Subcutaneous abdominal adipose tissue (tissue), 5 donors: ENCODE measurements around the gene UPF3A.
"Not testable (repeated sequence)": the region's sequence is repeated elsewhere in the genome, so short reads cannot be mapped to it uniquely, and the experiment has no call there.

Experiments used
- H3K27ac ChIP-seq: one replicate; pipeline ENCODE4 v1.7.0; 2013; ENCODE audit warnings: low read depth, mild to moderate bottlenecking, inconsistent platforms, low read length, moderate library complexity
- H3K27me3 ChIP-seq, 5 donors: one replicate each; pipeline ENCODE4 v1.7.0; 2013; ENCODE audit warnings: low read length in 5 of 5, inconsistent platforms in 1 of 5; ENCODE audit not compliant: control insufficient read depth in 5 of 5, insufficient read depth in 4 of 5
- H3K36me3 ChIP-seq, 5 donors: one replicate each; pipeline ENCODE4 v1.7.0; 2013; ENCODE audit warnings: low read length in 5 of 5; ENCODE audit not compliant: control insufficient read depth in 5 of 5, insufficient read depth in 5 of 5
- H3K4me1 ChIP-seq, 5 donors: one replicate each; pipeline ENCODE4 v1.7.0; 2013; ENCODE audit warnings: low read length in 5 of 5, mild to moderate bottlenecking in 3 of 5, moderate library complexity in 1 of 5; ENCODE audit not compliant: control insufficient read depth in 5 of 5, insufficient read depth in 5 of 5
- H3K4me3 ChIP-seq, 5 donors: one replicate each; pipeline ENCODE4 v1.7.0; 2013; ENCODE audit warnings: low read length in 5 of 5, low read depth in 1 of 5
- H3K9ac ChIP-seq, 5 donors: one replicate each; pipeline ENCODE4 v1.7.0; 2013; ENCODE audit warnings: low read length in 5 of 5, mild to moderate bottlenecking in 4 of 5, moderate library complexity in 3 of 5
- H3K9me3 ChIP-seq, 5 donors: one replicate each; pipeline ENCODE4 v1.7.0; 2013; ENCODE audit warnings: low read length in 5 of 5; ENCODE audit not compliant: control insufficient read depth in 5 of 5
- donor health status: healthy.
- donor health status: healthy.
- donor health status: healthy.
- donor health status: healthy.
- donor health status: healthy.

The UPF3A gene

DNA sequence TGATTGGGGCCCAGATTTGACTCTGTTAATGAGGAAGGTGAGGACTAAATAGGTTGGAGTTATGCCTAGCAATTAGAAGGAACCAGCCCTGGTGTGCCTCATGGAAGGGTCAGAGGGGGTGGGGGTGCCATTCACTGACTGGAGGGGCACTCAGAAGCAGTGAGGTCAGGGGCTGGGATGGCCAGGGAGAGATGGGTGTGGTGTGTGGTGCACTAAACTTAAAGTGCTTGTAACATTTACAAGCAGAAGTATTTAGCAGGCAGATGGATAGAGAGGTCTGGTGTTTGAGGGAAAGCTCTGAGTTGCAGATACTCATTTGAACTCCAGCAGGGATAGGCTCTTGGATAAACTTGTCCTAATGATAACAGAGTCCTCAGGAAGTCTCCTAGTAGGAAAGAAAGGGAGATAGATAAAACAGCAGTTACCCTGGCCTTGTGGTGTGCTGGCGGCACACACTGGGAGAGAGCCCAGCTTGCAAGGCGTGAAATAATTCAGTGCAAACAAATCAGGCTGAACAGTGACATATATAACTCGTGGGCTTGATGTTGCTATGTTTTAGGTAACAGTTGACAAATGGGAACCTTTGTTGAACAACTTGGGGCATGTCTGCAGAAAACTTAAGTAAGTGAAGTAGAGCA, 20.0 kb upstream of the UPF3A start:
- Histone ChIP-seq H3K9ac (no peak overlapping the region), H3K27me3 (no peaks in the 10 kb centered on the region), H3K36me3 (peaks cover 50 to 92% (median 76%) of the 10 kb centered on the region in 5 donors), H3K4me3 (no peak overlapping the region), H3K4me1 (peaks cover 0 to 13% (median 10%) of the 10 kb centered on the region in 5 donors), H3K9me3 (no peaks in the 10 kb centered on the region), H3K27ac (no peak overlapping the region)

DNA sequence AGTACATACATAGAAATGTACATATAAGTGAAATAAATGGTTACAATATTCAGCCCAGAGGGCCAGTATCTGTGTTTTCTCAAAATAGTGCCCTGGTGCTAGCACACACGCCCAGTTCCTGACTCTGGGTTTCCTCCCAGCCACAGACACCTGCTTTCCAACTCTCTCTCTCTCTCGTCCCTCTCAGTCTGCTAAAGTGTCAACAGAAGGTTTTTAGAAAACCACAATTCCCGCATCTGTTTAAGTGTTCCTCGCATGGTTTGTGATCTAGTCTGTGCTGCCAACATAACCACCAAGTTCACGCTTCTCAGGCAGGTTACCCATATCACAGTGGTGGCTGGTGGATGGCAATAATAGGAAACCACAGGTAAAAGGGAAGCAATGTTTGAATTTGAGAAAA, 17.8 kb upstream of the UPF3A start:
- H3K36me3 ChIP-seq: peaks cover 43 to 92% (median 83%) of the 10 kb centered on the region in 5 donors
- no peaks in the 10 kb centered on the region for H3K27me3 ChIP-seq
- H3K9me3 ChIP-seq: no peaks in the 10 kb centered on the region
- no peak overlapping the region for H3K9ac ChIP-seq
- H3K4me3 ChIP-seq: no peak overlapping the region
- no peak overlapping the region for H3K27ac ChIP-seq
- H3K4me1 ChIP-seq: peaks cover 0 to 13% (median 10%) of the 10 kb centered on the region in 5 donors

- not testable (repeated sequence) for H3K27me3 ChIP-seq, H3K9me3 ChIP-seq, H3K4me3 ChIP-seq, H3K9ac ChIP-seq
- Histone ChIP-seq H3K4me1 (peaks cover 0 to 13% (median 10%) of the 10 kb centered on the region in 5 donors), H3K27ac (peak overlapping the region; percentile 81), H3K36me3 (peaks cover 40 to 94% (median 85%) of the 10 kb centered on the region in 5 donors)
Measured at GRCh38 chr13:114264313-114264712, 17.1 kb upstream of the UPF3A start.

DNA sequence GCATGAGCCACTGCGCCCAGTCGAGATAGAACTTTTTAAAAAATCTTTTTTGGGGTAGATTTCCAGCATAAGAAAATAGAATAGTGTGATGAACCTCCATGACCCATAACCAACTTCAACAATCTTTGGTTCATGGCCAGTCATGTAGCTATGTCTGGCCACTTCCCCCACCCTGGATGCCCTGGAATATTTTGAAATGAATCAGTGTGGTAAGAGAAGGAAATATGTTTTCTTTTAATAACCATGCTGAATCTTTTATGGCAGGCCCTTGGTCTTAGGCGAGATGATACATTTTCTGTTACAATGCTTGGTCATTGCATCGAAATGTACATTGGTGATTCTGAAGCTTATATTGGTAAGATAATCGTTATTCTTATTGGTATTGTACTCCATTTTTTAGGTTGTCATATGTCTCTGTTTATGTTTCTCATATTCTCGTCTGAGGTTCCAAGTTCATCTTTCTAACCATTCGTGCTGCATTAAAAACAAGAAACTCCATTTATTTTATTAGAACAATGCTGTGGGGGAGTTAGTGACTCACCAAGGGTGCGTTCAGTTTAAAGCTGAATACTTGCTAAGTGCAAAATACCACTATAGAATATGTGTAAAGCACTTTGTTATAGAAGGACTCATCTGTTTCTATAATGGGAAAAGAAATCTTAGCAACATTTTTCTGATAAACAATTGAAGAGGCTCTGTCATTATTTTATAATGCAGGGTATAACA, 16.4 kb upstream of the UPF3A start:
- no peak overlapping the region for H3K4me3 ChIP-seq
- H3K9ac ChIP-seq: no peak overlapping the region
- no peaks in the 10 kb centered on the region for H3K27me3 ChIP-seq
- peaks cover 33 to 94% (median 82%) of the 10 kb centered on the region in 5 donors for H3K36me3 ChIP-seq
- peak overlapping the region; percentile 81 for H3K27ac ChIP-seq
- no peaks in the 10 kb centered on the region for H3K9me3 ChIP-seq
- peaks cover 0 to 13% (median 10%) of the 10 kb centered on the region in 5 donors for H3K4me1 ChIP-seq

DNA sequence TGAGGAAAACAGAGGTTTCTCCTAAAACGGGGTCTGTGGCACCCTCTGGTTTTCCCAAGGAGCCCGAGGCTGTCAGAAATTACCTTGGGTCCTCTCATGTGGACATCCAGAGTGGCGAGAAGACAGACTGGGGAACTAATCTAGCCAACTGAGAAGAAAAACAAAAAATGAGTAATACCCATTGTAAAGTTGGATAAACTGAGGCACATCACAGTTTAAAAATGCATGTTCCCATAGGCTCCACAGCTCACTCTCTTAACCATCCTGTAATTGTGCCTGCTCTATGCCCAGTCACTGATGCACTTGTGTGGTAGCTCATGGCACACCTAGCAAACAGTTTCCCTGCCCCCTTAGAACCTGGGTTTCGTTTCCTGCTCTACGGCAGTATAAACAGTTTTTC, 15.2 kb upstream of the UPF3A start:
- Histone ChIP-seq H3K27ac (peak overlapping the region; percentile 81), H3K4me3 (no peak overlapping the region), H3K27me3 (no peaks in the 10 kb centered on the region), H3K4me1 (peaks cover 0 to 13% (median 10%) of the 10 kb centered on the region in 5 donors), H3K9me3 (no peaks in the 10 kb centered on the region), H3K36me3 (peaks cover 23 to 89% (median 72%) of the 10 kb centered on the region in 5 donors), H3K9ac (no peak overlapping the region)

- Histone ChIP-seq H3K9ac (no peak overlapping the region), H3K36me3 (peaks cover 22 to 86% (median 66%) of the 10 kb centered on the region in 5 donors), H3K4me3 (no peak overlapping the region), H3K27ac (no peak overlapping the region), H3K9me3 (no peaks in the 10 kb centered on the region), H3K4me1 (peaks cover 0 to 13% (median 7%) of the 10 kb centered on the region in 5 donors), H3K27me3 (no peaks in the 10 kb centered on the region)
Measured at GRCh38 chr13:114268344-114269280, 12.8 kb upstream of the UPF3A start.

DNA sequence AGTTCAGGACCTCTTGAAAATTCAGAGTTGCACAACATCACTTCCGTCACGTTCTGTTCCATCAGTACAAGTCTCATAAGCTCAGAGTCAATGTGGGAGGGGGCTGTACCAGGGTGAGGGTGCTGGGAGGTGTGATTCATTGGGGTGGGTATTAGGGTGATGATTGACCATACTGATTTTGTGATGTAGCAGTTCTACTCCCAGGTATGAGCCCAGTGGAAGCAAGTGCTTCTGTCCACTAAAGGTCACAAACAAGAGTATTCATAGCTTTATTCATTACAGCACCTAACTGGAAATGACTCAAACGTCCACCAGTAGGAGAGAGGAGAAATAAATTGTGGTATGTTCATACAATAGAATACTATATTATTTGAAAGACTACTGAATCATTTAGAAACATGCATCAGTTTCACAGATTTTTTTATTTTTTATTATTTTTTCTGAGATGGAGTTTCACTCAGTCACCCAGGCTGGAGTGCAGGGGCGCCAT, 12.1 kb upstream of the UPF3A start:
- no peaks in the 10 kb centered on the region for H3K27me3 ChIP-seq
- no peaks in the 10 kb centered on the region for H3K9me3 ChIP-seq
- H3K4me1 ChIP-seq: peaks cover 0 to 13% (median 7%) of the 10 kb centered on the region in 5 donors
- peaks cover 20 to 84% (median 66%) of the 10 kb centered on the region in 5 donors for H3K36me3 ChIP-seq
- H3K4me3 ChIP-seq: no peak overlapping the region
- no peak overlapping the region for H3K9ac ChIP-seq
- H3K27ac ChIP-seq: no peak overlapping the region

- H3K9ac ChIP-seq: no peak overlapping the region
- peaks cover 16 to 68% (median 43%) of the 10 kb centered on the region in 5 donors for H3K36me3 ChIP-seq
- no peak overlapping the region for H3K4me3 ChIP-seq
- H3K27ac ChIP-seq: no peak overlapping the region
- H3K4me1 ChIP-seq: peaks cover 0 to 6% (median 2%) of the 10 kb centered on the region in 5 donors
- H3K9me3 ChIP-seq: no peaks in the 10 kb centered on the region
- H3K27me3 ChIP-seq: no peaks in the 10 kb centered on the region
Measured at GRCh38 chr13:114272977-114273376, 8.4 kb upstream of the UPF3A start.

DNA sequence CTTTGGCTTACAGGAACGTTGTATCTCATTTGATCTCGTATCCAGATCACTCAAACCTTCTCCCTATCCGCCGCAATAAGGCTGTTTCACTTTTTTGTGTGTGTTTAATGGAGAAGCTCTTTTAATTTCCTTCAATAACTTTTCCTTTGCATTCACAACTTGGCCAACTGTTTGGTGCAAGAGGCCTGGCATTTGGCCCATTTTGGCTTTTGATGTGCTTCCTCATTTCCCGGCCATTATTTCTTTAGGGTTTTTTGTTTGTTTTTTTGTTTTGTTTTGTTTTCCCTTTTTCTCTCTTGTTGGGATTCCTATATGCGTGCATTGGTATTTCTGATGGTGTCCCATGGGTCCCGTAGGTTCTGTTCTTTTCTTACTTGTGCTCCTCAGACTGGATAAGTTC, 6.1 kb upstream of the UPF3A start:
- Histone ChIP-seq H3K9me3 (no peaks in the 10 kb centered on the region), H3K36me3 (peaks cover 23 to 48% (median 24%) of the 10 kb centered on the region in 5 donors), H3K27me3 (no peaks in the 10 kb centered on the region)

More for the DNA sequence above, 6.1 kb upstream of the UPF3A start:
- H3K9ac ChIP-seq: no peak overlapping the region
- no peak overlapping the region for H3K4me3 ChIP-seq
- no peak overlapping the region for H3K27ac ChIP-seq
- peaks cover 1 to 7% (median 3%) of the 10 kb centered on the region in 5 donors for H3K4me1 ChIP-seq
